B cell (primary cell): ENCODE results near the gene CNFN. TPM values are rescaled to one million over a fixed set of nuclear protein-coding genes. Genes with fewer than 3 reads are reported as not detected.

ENCODE experiments used
- ATAC-seq: fragments of 200-7000 bp; cut with Tn5 transposase; one replicate; pipeline ENCODE4 v1.10.0; 2021; ENCODE audit warnings: low read depth, mild to moderate bottlenecking, moderate number of reproducible peaks, moderate library complexity
- CTCF ChIA-PET: fragments of 350-600 bp; sonication (Branson Sonifier 250); formaldehyde crosslinking; loops from one replicate; lab custom pipeline; 2021; ENCODE audit warnings: antibody characterized with exemption, inconsistent platforms; lab: Charles Lee
- POLR2A ChIA-PET: fragments of 350-600 bp; sonication (Branson Sonifier 250); formaldehyde crosslinking; loops from one replicate; lab custom pipeline; 2021; ENCODE audit warnings: antibody characterized with exemption; lab: Charles Lee
- DNase-seq: peaks from one replicate; pipeline ENCODE4 v3.0.0; 2013
- H2AFZ ChIP-seq: 2 replicates; pipeline ENCODE4 v1.6.1; 2012; ENCODE audit warnings: mild to moderate bottlenecking, low read depth, low read length; ENCODE audit not compliant: insufficient read depth, poor library complexity, severe bottlenecking
- H3K27ac ChIP-seq, 2 donors: 1 replicate in 1 of 2; 2 replicates in 1 of 2; pipeline ENCODE4 v1.5.1; 2012 to 2013; ENCODE audit warnings: low read length in 2 of 2, mild to moderate bottlenecking in 2 of 2, moderate library complexity in 1 of 2
- H3K27me3 ChIP-seq, 4 experiments: fragments of 200-600 bp in 1 of 4; sonication (generic) in 1 of 4; replicated peaks in 1 of 4; 1 replicate in 2 of 4; 2 replicates in 2 of 4; pipeline versions ENCODE4 v1.6.1 to v1.7.0; 2013 to 2016; ENCODE audit warnings: low read length in 3 of 4, mild to moderate bottlenecking in 2 of 4, mixed read lengths in 1 of 4, moderate library complexity in 1 of 4; ENCODE audit not compliant: insufficient read depth in 4 of 4, control insufficient read depth in 3 of 4; ENCODE audit errors: control extremely low read depth in 1 of 4
- H3K36me3 ChIP-seq, 2 experiments: replicated peaks in 1 of 2; 1 replicate in 1 of 2; 2 replicates in 1 of 2; pipeline versions ENCODE4 v1.6.1 to v1.7.1; 2013; ENCODE audit warnings: low read length in 1 of 2; ENCODE audit not compliant: insufficient read depth in 2 of 2, control insufficient read depth in 1 of 2; ENCODE audit errors: control extremely low read depth in 1 of 2, extremely low read depth in 1 of 2
- H3K4me1 ChIP-seq, 2 donors: fragments of 200-600 bp in 1 of 2; sonication (generic) in 1 of 2; 1 replicate in 1 of 2; 2 replicates in 1 of 2; pipeline versions ENCODE4 v1.5.1 to v1.6.1; 2013 to 2017; ENCODE audit warnings: low read length in 2 of 2; ENCODE audit not compliant: control insufficient read depth in 2 of 2, insufficient read depth in 2 of 2
- H3K4me2 ChIP-seq: replicated peaks from 2 replicates; pipeline ENCODE3; 2012; ENCODE audit warnings: mild to moderate bottlenecking, low read depth, low read length; ENCODE audit not compliant: poor library complexity, severe bottlenecking
- H3K4me3 ChIP-seq, 5 experiments: fragments of 200-600 bp in 1 of 5; sonication (generic) in 1 of 5; 1 replicate in 3 of 5; 2 replicates in 2 of 5; pipeline versions ENCODE4 v1.5.1 to v1.7.0; 2011 to 2016; ENCODE audit warnings: low read length in 4 of 5, mild to moderate bottlenecking in 4 of 5, low read depth in 2 of 5, control low read depth in 1 of 5, moderate library complexity in 1 of 5; ENCODE audit not compliant: insufficient read depth in 1 of 5; ENCODE audit errors: control extremely low read depth in 1 of 5, extremely low read depth in 1 of 5
- H3K79me2 ChIP-seq: fragments of 200-600 bp; sonication (generic); one replicate; pipeline ENCODE4 v1.6.0; 2016; ENCODE audit warnings: low read length; ENCODE audit not compliant: control insufficient read depth, insufficient read depth
- H3K9ac ChIP-seq: fragments of 200-600 bp; sonication (generic); 2 replicates; pipeline ENCODE4 v1.6.1; 2017; ENCODE audit warnings: mild to moderate bottlenecking, low read length, moderate library complexity
- H3K9me3 ChIP-seq, 3 donors: one replicate each; pipeline versions ENCODE4 v1.6.1 to v1.7.1; 2013; ENCODE audit warnings: low read length in 2 of 3; ENCODE audit not compliant: control insufficient read depth in 2 of 3, insufficient read depth in 1 of 3; ENCODE audit errors: control extremely low read depth in 1 of 3
- H4K20me1 ChIP-seq: 2 replicates; pipeline ENCODE4 v1.6.0; 2012; ENCODE audit warnings: mild to moderate bottlenecking, low read length; ENCODE audit not compliant: insufficient read depth, control insufficient read depth, poor library complexity, severe bottlenecking
- H3K27ac Mint-ChIP-seq: one replicate; pipeline ENCODE4 v1.8.0; 2021; ENCODE audit warnings: mixed read lengths
- H3K27me3 Mint-ChIP-seq: one replicate; pipeline ENCODE4 v1.8.0; 2021; ENCODE audit warnings: mixed read lengths
- H3K4me1 Mint-ChIP-seq: one replicate; pipeline ENCODE4 v1.8.0; 2021; ENCODE audit warnings: mixed read lengths
- H3K4me3 Mint-ChIP-seq: one replicate; pipeline ENCODE4 v1.8.0; 2021; ENCODE audit warnings: mixed read lengths
- H3K9me3 Mint-ChIP-seq: one replicate; pipeline ENCODE4 v1.8.0; 2022; ENCODE audit warnings: mixed read lengths; ENCODE audit not compliant: insufficient read depth
- CTCF ChIP-seq: fragments of 200-600 bp; IDR thresholded peaks from one replicate; pipeline ENCODE4 v1.8.0; 2022; ENCODE audit warnings: antibody characterized with exemption, mild to moderate bottlenecking
- EZH2 ChIP-seq: IDR thresholded peaks from 2 replicates; pipeline ENCODE4 v1.6.1; 2012; ENCODE audit warnings: borderline replicate concordance, low read depth, mild to moderate bottlenecking, moderate library complexity, low read length; ENCODE audit not compliant: insufficient read depth, poor library complexity, severe bottlenecking
- WGBS: methylation state at CpG from one replicate; pipeline ENCODE4 v1.1.5; 2013; ENCODE audit warnings: missing lambda C conversion rate; ENCODE audit not compliant: insufficient coverage; 5-methylcytosine and 5-hydroxymethylcytosine counted together
- intact Hi-C: fragments of 100-400 bp; cut with micrococcal nuclease; formaldehyde crosslinking; loops from one replicate; pipeline ENCODE4 v1.10.0; 2022
- polyA plus RNA-seq: library from polyadenylated mRNA; depleted of rRNA; stranded (reverse); fragments of >200 nt; gene quantifications from 2 replicates; pipeline ENCODE4 v1.2.3, GENCODE V29; 2012
- total RNA-seq, 2 donors: library from RNA; stranded (reverse); fragments of 120-200 nt in 1 of 2; gene quantifications; 1 replicate in 1 of 2; 2 replicates in 1 of 2; pipeline versions ENCODE4 v1.2.3 to v1.2.4, GENCODE V29; 2013 to 2022

The CNFN gene
- total and polyA plus RNA-seq, 2 donors (not counting 1 experiment from before 2014, with no cell fraction given), result 4.1 to 23.2 TPM

DNA sequence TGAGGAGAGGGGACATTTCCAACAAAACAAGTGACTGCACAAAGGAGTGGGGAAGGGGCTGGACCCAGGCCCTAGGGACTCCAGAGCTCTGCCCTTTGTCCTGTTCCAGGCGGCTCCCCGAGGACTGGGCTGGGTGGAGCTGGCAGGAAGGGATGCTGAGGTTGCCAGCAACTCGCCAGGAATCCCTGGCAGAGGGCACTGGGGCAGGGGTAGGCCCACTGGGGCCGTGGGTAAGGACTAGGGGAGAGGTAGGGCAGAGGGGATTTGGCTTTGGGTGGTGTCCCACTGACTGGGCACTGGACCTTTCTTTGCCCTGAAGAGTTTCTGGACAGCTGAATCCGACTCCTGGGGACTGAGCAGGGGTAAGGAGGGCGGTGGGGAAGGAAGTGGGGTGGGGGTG is 29.2 kb upstream of the CNFN start:
- intact Hi-C loops, result no loop called here
- ChIA-PET CTCF (interaction anchor here (1.2 to 3.8 kb wide), 7 partner anchors 14 to 55 kb away, joined by 3 to 17 read pairs (median 12); partner anchors contain the start of gene CXCL17), POLR2A (no interaction called here)
- no peaks in the 10 kb centered on the region for H3K27me3 ChIP-seq
- TF ChIP-seq EZH2 (no peak), CTCF (no peak)
- DNase-seq, result no peak
- no peak overlapping the region for H3K4me2 ChIP-seq
- H3K27ac ChIP-seq, result no peak overlapping the region
- WGBS, result 90% methylated on average over 6 of the region's 6 CpGs
- ATAC-seq, result no peak
- H3K9me3 ChIP-seq, result peaks cover 0 to 4% (median 0%) of the 10 kb centered on the region in 3 donors
- H2AFZ ChIP-seq, result no peak overlapping the region
- H3K4me3 Mint-ChIP-seq, result no peak overlapping the region
- peaks cover 22 to 38% of the 10 kb centered on the region in 2 donors for H3K4me1 ChIP-seq
- H3K27ac Mint-ChIP-seq, result no peak overlapping the region
- no peaks in the 10 kb centered on the region for H3K27me3 Mint-ChIP-seq
- H4K20me1 ChIP-seq, result peaks cover 56% of the 10 kb centered on the region
- peaks cover 0 to 13% of the 10 kb centered on the region in 2 experiments for H3K36me3 ChIP-seq
- peaks cover 45% of the 10 kb centered on the region for H3K4me1 Mint-ChIP-seq
- H3K4me3 ChIP-seq, result no peak overlapping the region
- H3K79me2 ChIP-seq, result peaks cover 56% of the 10 kb centered on the region
- H3K9me3 Mint-ChIP-seq, result no peaks in the 10 kb centered on the region
- no peak overlapping the region for H3K9ac ChIP-seq

DNA sequence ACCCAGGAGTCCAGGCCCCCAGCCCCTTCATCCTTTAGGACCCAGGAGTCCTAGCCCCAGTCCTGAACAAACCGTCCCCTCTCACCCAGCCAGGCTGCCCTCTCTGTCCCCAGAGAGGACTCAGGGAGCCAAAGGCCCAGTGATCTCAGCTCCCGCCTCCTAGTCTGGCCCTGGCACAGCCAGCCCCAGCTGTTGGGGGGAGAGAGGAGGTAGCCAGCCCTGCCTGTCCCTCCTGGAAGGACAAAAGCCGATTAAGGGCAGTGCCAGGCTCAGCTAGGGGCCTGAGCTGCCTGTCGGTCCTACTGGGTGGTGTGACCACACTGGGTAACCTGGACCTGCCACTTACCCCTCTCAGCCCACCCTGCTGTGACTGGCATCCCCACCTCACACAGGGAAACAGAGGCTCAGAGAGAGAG is 22.6 kb upstream of the CNFN start:
- CTCF ChIA-PET, result interaction anchor here (1.2 to 2.6 kb wide), 4 partner anchors 11 to 26 kb away, joined by 3 to 11 read pairs (median 8); no protein-coding TSS in a partner anchor

More for the DNA sequence above, 22.6 kb upstream of the CNFN start:
- Mint-ChIP-seq H3K27ac (no peak overlapping the region), H3K4me3 (no peak overlapping the region), H3K9me3 (no peaks in the 10 kb centered on the region), H3K27me3 (no peaks in the 10 kb centered on the region), H3K4me1 (peaks cover 3% of the 10 kb centered on the region)
- Histone ChIP-seq H3K4me3 (no peak overlapping the region), H3K4me1 (no peaks in the 10 kb centered on the region), H3K36me3 (peaks cover 0 to 21% of the 10 kb centered on the region in 2 experiments), H4K20me1 (peaks cover 55% of the 10 kb centered on the region), H3K9me3 (no peaks in the 10 kb centered on the region), H3K9ac (no peak overlapping the region), H3K27ac (no peak overlapping the region), H3K27me3 (no peaks in the 10 kb centered on the region), H3K79me2 (peaks cover 41% of the 10 kb centered on the region), H3K4me2 (no peak overlapping the region), H2AFZ (no peak overlapping the region)
- WGBS, result 96% methylated on average over 4 of the region's 4 CpGs
- POLR2A ChIA-PET, result no interaction called here
- no peak for DNase-seq
- no peak for ATAC-seq
- TF ChIP-seq EZH2, result no peak
- no peak for TF ChIP-seq CTCF
- intact Hi-C loops, result no loop called here
